Fibroblast of mammary gland (primary cell): ENCODE data around the gene TMPRSS13.

ENCODE experiments used
- DNase-seq: peaks from one replicate; pipeline ENCODE4 v3.0.0-alpha.2; 2010; ENCODE audit warnings: low read depth
- H3K4me3 ChIP-seq: 2 replicates; pipeline ENCODE4 v1.5.1; 2011; ENCODE audit warnings: low read depth, mild to moderate bottlenecking, low read length, moderate library complexity; ENCODE audit not compliant: control insufficient read depth
- TF ChIP-seq, protein P1 (sequence below): conservative IDR thresholded peaks from 2 replicates; pipeline ENCODE4 v1.5.1; 2011; ENCODE audit warnings: low read depth, low read length, inconsistent platforms; ENCODE audit not compliant: control insufficient read depth, insufficient read depth

Gene TMPRSS13

DNA sequence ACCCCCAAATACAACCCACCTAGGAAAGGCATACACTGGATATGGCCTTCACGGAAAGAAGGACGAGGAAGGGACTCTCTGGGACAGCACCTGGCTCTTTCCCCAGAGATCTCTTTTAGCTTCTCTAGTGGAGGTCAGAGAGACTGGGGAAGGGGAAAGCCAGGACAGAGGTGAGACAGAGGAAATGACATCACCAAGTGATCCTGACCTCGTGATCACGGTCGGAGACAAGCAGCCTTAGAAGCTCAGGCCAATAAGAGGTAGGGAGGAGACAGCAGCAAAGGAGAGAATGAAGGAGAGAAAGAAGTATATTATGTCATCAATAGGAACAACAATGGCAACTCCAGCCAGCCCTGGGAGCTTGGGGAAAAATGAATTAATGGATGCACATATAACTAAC lies 15.4 kb upstream of the TMPRSS13 start:
- TF ChIP-seq, protein P1, sequence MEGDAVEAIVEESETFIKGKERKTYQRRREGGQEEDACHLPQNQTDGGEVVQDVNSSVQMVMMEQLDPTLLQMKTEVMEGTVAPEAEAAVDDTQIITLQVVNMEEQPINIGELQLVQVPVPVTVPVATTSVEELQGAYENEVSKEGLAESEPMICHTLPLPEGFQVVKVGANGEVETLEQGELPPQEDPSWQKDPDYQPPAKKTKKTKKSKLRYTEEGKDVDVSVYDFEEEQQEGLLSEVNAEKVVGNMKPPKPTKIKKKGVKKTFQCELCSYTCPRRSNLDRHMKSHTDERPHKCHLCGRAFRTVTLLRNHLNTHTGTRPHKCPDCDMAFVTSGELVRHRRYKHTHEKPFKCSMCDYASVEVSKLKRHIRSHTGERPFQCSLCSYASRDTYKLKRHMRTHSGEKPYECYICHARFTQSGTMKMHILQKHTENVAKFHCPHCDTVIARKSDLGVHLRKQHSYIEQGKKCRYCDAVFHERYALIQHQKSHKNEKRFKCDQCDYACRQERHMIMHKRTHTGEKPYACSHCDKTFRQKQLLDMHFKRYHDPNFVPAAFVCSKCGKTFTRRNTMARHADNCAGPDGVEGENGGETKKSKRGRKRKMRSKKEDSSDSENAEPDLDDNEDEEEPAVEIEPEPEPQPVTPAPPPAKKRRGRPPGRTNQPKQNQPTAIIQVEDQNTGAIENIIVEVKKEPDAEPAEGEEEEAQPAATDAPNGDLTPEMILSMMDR = no peak
- no peak for DNase-seq
- H3K4me3 ChIP-seq = no peak overlapping the region

DNA sequence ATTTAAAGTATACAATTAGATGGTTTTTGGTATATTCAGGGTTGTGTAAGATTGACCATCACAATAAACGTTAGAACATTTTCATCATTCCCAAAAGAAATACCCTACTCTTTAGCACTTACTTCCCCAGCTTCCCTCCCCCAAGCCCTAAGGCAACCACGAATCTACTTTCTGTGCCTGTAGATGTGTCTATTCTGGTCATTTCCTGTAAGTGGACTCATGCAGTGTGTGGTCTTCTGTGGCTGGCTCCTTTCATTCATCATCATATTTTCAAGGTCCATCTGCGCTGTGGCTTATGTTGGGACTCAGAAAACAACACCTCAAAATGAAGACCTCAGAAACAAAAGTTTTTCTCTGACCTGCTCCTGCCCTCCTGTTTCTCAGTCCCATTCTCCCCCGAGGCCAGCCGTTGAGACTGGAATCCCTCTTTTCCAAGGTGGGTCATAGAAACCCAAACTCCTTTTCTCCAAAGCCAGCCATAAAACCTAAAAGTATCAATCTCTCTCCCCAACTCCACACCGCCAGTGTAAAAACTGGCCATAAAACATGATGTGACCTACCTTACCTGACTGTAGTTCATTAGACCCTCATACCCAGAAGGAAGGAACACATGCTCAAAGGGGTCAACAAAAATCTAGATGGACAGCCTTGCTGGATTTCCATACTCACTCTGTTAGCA lies 12.9 kb upstream of the TMPRSS13 start:
- no peak overlapping the region for H3K4me3 ChIP-seq

DNA sequence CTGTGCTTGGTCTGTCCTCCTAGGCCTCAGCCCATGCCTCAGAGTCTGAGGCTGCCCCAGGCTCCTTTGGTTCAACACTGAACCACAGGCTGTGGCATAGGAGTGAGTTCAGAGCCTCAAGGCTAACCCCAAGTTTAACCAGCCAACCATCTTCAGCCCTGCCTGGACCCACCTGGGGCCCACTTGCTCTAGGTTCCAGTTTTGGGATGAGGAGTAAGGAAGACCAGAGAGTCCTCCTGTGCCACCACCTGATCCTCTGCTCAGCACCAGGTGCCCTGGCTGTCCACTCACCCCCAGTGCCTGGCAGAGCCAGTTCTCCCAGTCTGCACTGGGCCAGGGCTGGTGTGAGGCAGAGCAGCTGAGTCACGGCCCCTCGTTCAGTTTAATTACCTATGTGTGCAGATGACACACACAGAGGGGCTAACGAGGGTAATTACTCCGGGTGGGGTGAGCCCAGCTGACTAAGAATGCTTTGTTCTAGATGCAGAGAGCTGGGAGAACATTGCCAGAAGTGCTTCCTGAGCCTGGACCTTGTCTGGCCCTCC lies 12.0 kb upstream of the TMPRSS13 start:
- no peak overlapping the region for H3K4me3 ChIP-seq
- TF ChIP-seq, protein P1 = no peak
- no peak for DNase-seq

More for the DNA sequence above, 12.9 kb upstream of the TMPRSS13 start:
- TF ChIP-seq, protein P1 = no peak
- DNase-seq = no peak

DNA sequence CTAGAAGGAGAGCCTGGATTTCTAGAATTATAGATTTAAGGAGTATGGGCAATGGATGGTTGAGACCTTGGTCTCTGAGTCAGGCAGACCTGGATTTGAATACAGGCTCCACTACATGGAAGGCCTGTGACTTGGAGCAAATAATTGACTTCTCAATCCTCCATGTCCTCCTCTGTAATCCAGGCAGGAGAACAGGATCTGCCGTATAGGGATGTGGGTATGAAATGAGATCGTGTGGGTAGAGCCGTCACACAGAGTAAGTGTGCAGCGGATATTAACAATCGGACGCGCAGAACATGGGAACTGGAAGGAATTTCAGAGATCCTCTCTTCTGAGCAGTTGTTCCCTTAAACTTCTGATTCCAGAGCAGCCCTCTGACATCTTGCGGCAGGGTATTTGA lies 11.5 kb upstream of the TMPRSS13 start:
- H3K4me3 ChIP-seq = no peak overlapping the region
- TF ChIP-seq, protein P1 = no peak
- DNase-seq = no peak

DNA sequence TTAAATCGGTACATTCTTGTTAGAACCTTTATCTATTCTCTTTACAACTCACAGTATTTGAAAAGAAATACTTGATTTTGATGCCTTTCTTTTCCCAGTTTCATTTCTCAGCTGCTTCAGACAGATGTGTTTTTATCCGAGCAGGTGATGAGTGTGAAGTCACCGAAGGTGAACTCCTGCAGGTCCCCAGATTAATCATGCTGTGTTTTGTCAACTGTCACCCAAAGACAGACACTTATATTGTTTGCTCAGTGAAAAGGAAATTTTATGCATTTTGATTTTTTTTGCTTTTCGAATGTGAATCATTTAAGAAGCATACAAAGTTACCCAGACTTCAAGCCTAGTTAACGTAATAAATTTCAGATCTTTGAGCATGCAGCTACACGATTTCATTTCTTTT lies 7.8 kb upstream of the TMPRSS13 start:
- no peak for DNase-seq
- no peak overlapping the region for H3K4me3 ChIP-seq
- TF ChIP-seq, protein P1 = no peak

DNA sequence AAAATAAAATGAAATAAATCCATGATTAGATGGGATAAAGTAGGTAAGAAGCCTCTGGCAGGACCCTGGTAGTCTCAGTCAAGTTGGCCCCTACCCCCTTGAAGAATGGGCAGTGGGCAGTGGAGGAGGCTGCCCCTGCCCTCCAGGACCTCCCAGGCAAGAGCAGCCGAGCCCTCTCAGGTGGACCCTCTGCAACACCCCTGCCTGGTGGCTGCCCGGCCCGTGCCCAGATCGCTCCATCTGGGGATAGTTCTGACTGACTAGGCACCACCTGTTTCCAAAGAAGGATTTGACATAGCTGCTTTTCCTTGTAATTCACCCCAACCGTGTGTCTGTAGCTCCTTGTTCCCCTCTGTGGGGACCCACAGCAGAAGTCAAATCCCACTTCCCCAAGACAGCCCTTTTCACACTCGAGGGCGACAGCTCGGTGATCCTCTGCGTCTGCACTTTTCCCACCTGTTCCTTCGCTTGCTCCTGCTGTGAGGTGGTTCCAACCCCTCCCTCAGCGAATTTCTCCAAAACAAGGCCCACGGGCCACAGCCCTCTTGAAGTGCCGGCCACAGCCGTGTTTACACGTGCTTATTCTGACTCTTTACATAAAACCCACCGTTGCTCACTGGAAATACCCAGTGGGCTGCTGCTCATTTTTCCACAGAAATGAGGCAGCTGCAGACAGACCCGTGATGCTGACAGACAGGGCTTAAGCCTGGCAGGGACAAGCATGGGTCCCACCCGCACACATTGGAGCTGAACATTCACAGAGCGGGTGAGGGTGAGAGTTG lies 5.5 kb upstream of the TMPRSS13 start:
- DNase-seq = no peak
- TF ChIP-seq, protein P1 = no peak
- H3K4me3 ChIP-seq = no peak overlapping the region
